HepG2 (cell line): ENCODE data around the gene GPR55.

ENCODE experiments used
- ESRRA ChIP-seq: sonication (generic); formaldehyde crosslinking; IDR thresholded peaks from 2 replicates; pipeline ENCODE4 v1.5.1; 2020; ENCODE audit warnings: mild to moderate bottlenecking, low read depth, missing genetic modification reagents
- FOXC1 ChIP-seq: sonication (generic); formaldehyde crosslinking; IDR thresholded peaks from 2 replicates; pipeline ENCODE4 v1.8.0; 2022; ENCODE audit warnings: mild to moderate bottlenecking, missing genetic modification reagents, borderline replicate concordance
- MTA1 ChIP-seq: sonication (generic); formaldehyde crosslinking; IDR thresholded peaks from 2 replicates; pipeline ENCODE4 v1.4.0; 2020; ENCODE audit warnings: missing genetic modification reagents, mild to moderate bottlenecking, borderline replicate concordance
- RBM39 ChIP-seq: fragments of 200-400 bp; formaldehyde crosslinking; IDR thresholded peaks from one replicate; pipeline ENCODE4 v1.6.1; 2018; ENCODE audit warnings: antibody characterized with exemption, mild to moderate bottlenecking, low read depth, low read length; ENCODE audit not compliant: poor library complexity, severe bottlenecking
- ZKSCAN5 ChIP-seq: sonication (generic); formaldehyde crosslinking; IDR thresholded peaks from 2 replicates; pipeline ENCODE4 v1.5.1; 2020; ENCODE audit warnings: mild to moderate bottlenecking, missing genetic modification reagents
- ZNF274 ChIP-seq: sonication (generic); formaldehyde crosslinking; IDR thresholded peaks from 2 replicates; pipeline ENCODE4 v1.5.1; 2020; ENCODE audit warnings: mild to moderate bottlenecking, missing genetic modification reagents
- ZNF678 ChIP-seq: sonication (generic); formaldehyde crosslinking; IDR thresholded peaks from 2 replicates; pipeline ENCODE4 v1.4.0; 2020; ENCODE audit warnings: mild to moderate bottlenecking, missing genetic modification reagents
- TF ChIP-seq, protein P1 (sequence below): sonication (generic); formaldehyde crosslinking; IDR thresholded peaks from 2 replicates; pipeline ENCODE4 v1.5.0; 2020; ENCODE audit warnings: mild to moderate bottlenecking, missing genetic modification reagents, moderate library complexity

DNA sequence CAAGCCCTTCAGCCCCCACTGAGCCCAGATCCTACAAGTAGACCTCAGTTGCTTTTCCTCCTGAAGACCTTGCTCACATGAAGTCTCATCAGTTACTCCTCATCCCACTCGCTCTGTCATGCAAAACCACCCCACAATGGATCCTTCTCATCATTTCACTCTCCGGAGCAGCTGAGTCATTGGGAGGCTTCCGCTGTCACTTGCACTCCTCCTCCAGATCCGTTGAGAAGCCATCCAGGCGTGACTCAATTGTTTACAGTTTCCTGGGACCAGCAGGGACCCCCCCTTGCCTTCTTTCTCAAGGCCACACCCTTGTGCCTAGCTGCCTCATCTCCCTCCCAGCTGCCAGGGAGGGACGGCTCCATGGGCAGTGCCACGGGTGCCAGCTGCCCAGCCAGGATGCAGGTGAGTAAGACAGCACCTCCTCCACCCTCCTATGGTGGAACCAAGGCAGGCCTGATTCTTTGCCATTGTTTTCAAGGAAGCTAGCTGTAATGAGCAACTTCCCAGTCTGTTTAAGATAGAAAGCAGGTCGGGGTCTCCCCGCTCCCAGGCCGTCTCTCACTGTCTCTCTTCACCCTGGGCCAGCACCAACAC lies 16.3 kb downstream of the GPR55 start:
- TF ChIP-seq ZNF274 (CRISPR knock-in tag) (no peak), FOXC1 (CRISPR knock-in tag) (no peak), ESRRA (CRISPR knock-in tag) (no peak), ZNF678 (CRISPR knock-in tag) (no peak), ZKSCAN5 (CRISPR knock-in tag) (no peak), MTA1 (no peak), RBM39 (no peak)
- TF ChIP-seq, protein P1, sequence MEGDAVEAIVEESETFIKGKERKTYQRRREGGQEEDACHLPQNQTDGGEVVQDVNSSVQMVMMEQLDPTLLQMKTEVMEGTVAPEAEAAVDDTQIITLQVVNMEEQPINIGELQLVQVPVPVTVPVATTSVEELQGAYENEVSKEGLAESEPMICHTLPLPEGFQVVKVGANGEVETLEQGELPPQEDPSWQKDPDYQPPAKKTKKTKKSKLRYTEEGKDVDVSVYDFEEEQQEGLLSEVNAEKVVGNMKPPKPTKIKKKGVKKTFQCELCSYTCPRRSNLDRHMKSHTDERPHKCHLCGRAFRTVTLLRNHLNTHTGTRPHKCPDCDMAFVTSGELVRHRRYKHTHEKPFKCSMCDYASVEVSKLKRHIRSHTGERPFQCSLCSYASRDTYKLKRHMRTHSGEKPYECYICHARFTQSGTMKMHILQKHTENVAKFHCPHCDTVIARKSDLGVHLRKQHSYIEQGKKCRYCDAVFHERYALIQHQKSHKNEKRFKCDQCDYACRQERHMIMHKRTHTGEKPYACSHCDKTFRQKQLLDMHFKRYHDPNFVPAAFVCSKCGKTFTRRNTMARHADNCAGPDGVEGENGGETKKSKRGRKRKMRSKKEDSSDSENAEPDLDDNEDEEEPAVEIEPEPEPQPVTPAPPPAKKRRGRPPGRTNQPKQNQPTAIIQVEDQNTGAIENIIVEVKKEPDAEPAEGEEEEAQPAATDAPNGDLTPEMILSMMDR (CRISPR knock-in tag), result no peak
